ENCODE results near the gene SLAMF8.

SLAMF8 gene

GRCh38 chr1:159862557-159862956, 35.9 kb downstream of the SLAMF8 start, which contains the start of gene VSIG8:
TSS of gene VSIG8 (minus strand) at chr1:159862657. CDS start at chr1:159862521, 136 bp downstream.
- Histone ChIP-seq H3K27me3 (ENCODE audit: insufficient read depth, poor library complexity, severe bottlenecking) (no peaks in the 10 kb centered on the region), H3K4me3 (replicated peaks; ENCODE audit: insufficient read depth, low read length) (no peak within 1 kb of the TSS), H3K27ac (replicated peaks) (no peak within 1 kb of the TSS)
- TF ChIP-seq REST (IDR thresholded peaks at IDR 0.05; ENCODE audit: insufficient replicate concordance, low read depth) (no peak), GABPA (IDR thresholded peaks at IDR 0.05; ENCODE audit: low read depth) (no peak), SPI1 (IDR thresholded peaks at IDR 0.05; ENCODE audit: borderline replicate concordance, low read depth) (no peak)
- DNase-seq (ENCODE audit: low read depth in 1 of 2, low spot score in 1 of 2) = no peak

- Histone ChIP-seq H3K27ac (replicated peaks) (no peak overlapping the region), H3K4me3 (replicated peaks; ENCODE audit: insufficient read depth, low read length) (no peak overlapping the region), H3K27me3 (ENCODE audit: insufficient read depth, poor library complexity, severe bottlenecking) (no peaks in the 10 kb centered on the region)
- TF ChIP-seq SPI1 (IDR thresholded peaks at IDR 0.05; ENCODE audit: borderline replicate concordance, low read depth) (no peak), CTCF (IDR thresholded peaks at IDR 0.05; ENCODE audit: insufficient read depth, low read length) (no peak), POLR2AphosphoS5 (IDR thresholded peaks at IDR 0.05; ENCODE audit: low read depth) (no peak), GABPA (IDR thresholded peaks at IDR 0.05; ENCODE audit: low read depth) (no peak)
- DNase-seq (ENCODE audit: low read depth in 1 of 2, low spot score in 1 of 2) = no peak
These were observed 37.6 kb downstream of the SLAMF8 start for GRCh38 chr1:159864262-159864661.

GRCh38 chr1:159866066-159866465, 39.4 kb downstream of the SLAMF8 start:
- H3K4me3 ChIP-seq (replicated peaks; ENCODE audit: insufficient read depth, low read length) = no peak overlapping the region
- no peak for DNase-seq (ENCODE audit: low read depth in 1 of 2, low spot score in 1 of 2)
- no peak overlapping the region for H3K27ac ChIP-seq (replicated peaks)
- no peaks in the 10 kb centered on the region for H3K27me3 ChIP-seq (ENCODE audit: insufficient read depth, poor library complexity, severe bottlenecking)
- TF ChIP-seq SPI1 (IDR thresholded peaks at IDR 0.05; ENCODE audit: borderline replicate concordance, low read depth) (no peak), GABPA (IDR thresholded peaks at IDR 0.05; ENCODE audit: low read depth) (no peak), REST (IDR thresholded peaks at IDR 0.05; ENCODE audit: insufficient replicate concordance, low read depth) (no peak), CTCF (IDR thresholded peaks at IDR 0.05; ENCODE audit: insufficient read depth, low read length) (no peak)

GRCh38 chr1:159866905-159867663, 40.4 kb downstream of the SLAMF8 start:
- no peaks in the 10 kb centered on the region for H3K27me3 ChIP-seq (ENCODE audit: insufficient read depth, poor library complexity, severe bottlenecking)
- no peak overlapping the region for H3K27ac ChIP-seq (replicated peaks)
- DNase-seq (ENCODE audit: low read depth in 1 of 2, low spot score in 1 of 2) = no peak
- H3K4me3 ChIP-seq (replicated peaks; ENCODE audit: insufficient read depth, low read length) = no peak overlapping the region
- TF ChIP-seq POLR2AphosphoS5 (IDR thresholded peaks at IDR 0.05; ENCODE audit: low read depth) (no peak), CTCF (IDR thresholded peaks at IDR 0.05; ENCODE audit: insufficient read depth, low read length) (no peak), REST (IDR thresholded peaks at IDR 0.05; ENCODE audit: insufficient replicate concordance, low read depth) (no peak)

All from HL-60 (cell line).